ENCODE data around the gene DDR1.

GRCh38 chr6:30845183-30845582 lies 39.1 kb upstream of the DDR1 start:
- TF ChIP-seq CTCF (optimal IDR thresholded peaks at IDR 0.05 in 1 of 3, IDR thresholded peaks at IDR 0.05 in 1 of 3, conservative IDR thresholded peaks at IDR 0.05 in 1 of 3; ENCODE audit: extremely low read depth in 1 of 3, insufficient read depth in 2 of 3, low read length in 3 of 3), result no peak
- TF ChIP-seq EZH2 (IDR thresholded peaks at IDR 0.05; ENCODE audit: low read length), result no peak
